ENCODE data around the gene KLHL9. TPM values are rescaled to one million over a fixed set of nuclear protein-coding genes. Genes with fewer than 3 reads are reported as not detected.

The KLHL9 gene
- total and polyA plus RNA-seq, 2 donors (not counting 1 experiment from before 2014, with no cell fraction given), result 4.3 to 17.6 TPM

GRCh38 chr9:21286099-21286498 is 49.1 kb downstream of the KLHL9 start:
- WGBS (ENCODE audit: insufficient coverage), result 100% methylated on average over 1 of the region's 5 CpGs
- Mint-ChIP-seq H3K4me3 (no peak overlapping the region), H3K27ac (no peak overlapping the region), H3K9me3 (ENCODE audit: insufficient read depth) (no peaks in the 10 kb centered on the region), H3K4me1 (no peaks in the 10 kb centered on the region), H3K27me3 (peaks cover 21% of the 10 kb centered on the region)
- Histone ChIP-seq H3K36me3 (replicated peaks in 1 of 2; ENCODE audit: control extremely low read depth in 1 of 2, control insufficient read depth in 1 of 2, extremely low read depth in 1 of 2, insufficient read depth in 2 of 2, low read length in 1 of 2) (no peaks in the 10 kb centered on the region), H3K4me2 (replicated peaks; ENCODE audit: low read depth, low read length, poor library complexity, severe bottlenecking) (no peak overlapping the region), H2AFZ (ENCODE audit: insufficient read depth, low read depth, low read length, poor library complexity, severe bottlenecking) (no peak overlapping the region), H3K27me3 (replicated peaks in 1 of 4; ENCODE audit: control extremely low read depth in 1 of 4, control insufficient read depth in 3 of 4, insufficient read depth in 4 of 4, low read length in 3 of 4) (peaks cover 0 to 9% (median 0%) of the 10 kb centered on the region in 4 experiments), H3K9me3 (ENCODE audit: control extremely low read depth in 1 of 3, control insufficient read depth in 2 of 3, insufficient read depth in 1 of 3, low read length in 2 of 3) (no peaks in the 10 kb centered on the region), H3K4me1 (ENCODE audit: control insufficient read depth in 2 of 2, insufficient read depth in 2 of 2, low read length in 2 of 2) (no peaks in the 10 kb centered on the region), H3K9ac (ENCODE audit: low read length) (no peak overlapping the region), H3K27ac (ENCODE audit: low read length in 2 of 2) (no peak overlapping the region), H4K20me1 (ENCODE audit: control insufficient read depth, insufficient read depth, low read length, poor library complexity, severe bottlenecking) (no peaks in the 10 kb centered on the region), H3K4me3 (ENCODE audit: control extremely low read depth in 1 of 5, extremely low read depth in 1 of 5, insufficient read depth in 1 of 5, low read depth in 2 of 5, low read length in 4 of 5) (no peak overlapping the region), H3K79me2 (ENCODE audit: control insufficient read depth, insufficient read depth, low read length) (no peaks in the 10 kb centered on the region)
- TF ChIP-seq CTCF (IDR thresholded peaks at IDR 0.05), result no peak
- TF ChIP-seq EZH2 (IDR thresholded peaks at IDR 0.05; ENCODE audit: borderline replicate concordance, insufficient read depth, low read depth, low read length, poor library complexity, severe bottlenecking), result no peak
- ATAC-seq (ENCODE audit: low read depth) (no peak), DNase-seq (no peak)
- POLR2A ChIA-PET, result no interaction called here
- CTCF ChIA-PET, result no interaction called here
- intact Hi-C loops (cut with micrococcal nuclease), result no loop called here

GRCh38 chr9:21281275-21281674 is 53.9 kb downstream of the KLHL9 start:
- Mint-ChIP-seq H3K4me3 (no peak overlapping the region), H3K9me3 (ENCODE audit: insufficient read depth) (no peaks in the 10 kb centered on the region), H3K27ac (no peak overlapping the region), H3K27me3 (peaks cover 18% of the 10 kb centered on the region), H3K4me1 (no peaks in the 10 kb centered on the region)
- DNase-seq (no peak), ATAC-seq (ENCODE audit: low read depth) (no peak)
- ChIA-PET CTCF (no interaction called here), POLR2A (no interaction called here)
- H2AFZ ChIP-seq (ENCODE audit: insufficient read depth, low read depth, low read length, poor library complexity, severe bottlenecking), result no peak overlapping the region
- H3K4me3 ChIP-seq (ENCODE audit: control extremely low read depth in 1 of 5, extremely low read depth in 1 of 5, insufficient read depth in 1 of 5, low read depth in 2 of 5, low read length in 4 of 5), result no peak overlapping the region
- H3K4me2 ChIP-seq (replicated peaks; ENCODE audit: low read depth, low read length, poor library complexity, severe bottlenecking), result no peak overlapping the region
- H4K20me1 ChIP-seq (ENCODE audit: control insufficient read depth, insufficient read depth, low read length, poor library complexity, severe bottlenecking), result no peaks in the 10 kb centered on the region
- peaks cover 0 to 12% (median 9%) of the 10 kb centered on the region in 4 experiments for H3K27me3 ChIP-seq (replicated peaks in 1 of 4; ENCODE audit: control extremely low read depth in 1 of 4, control insufficient read depth in 3 of 4, insufficient read depth in 4 of 4, low read length in 3 of 4)
- no peaks in the 10 kb centered on the region for H3K4me1 ChIP-seq (ENCODE audit: control insufficient read depth in 2 of 2, insufficient read depth in 2 of 2, low read length in 2 of 2)
- no peak overlapping the region for H3K27ac ChIP-seq (ENCODE audit: low read length in 2 of 2)
- no peak for TF ChIP-seq CTCF (IDR thresholded peaks at IDR 0.05)
- no peak for TF ChIP-seq EZH2 (IDR thresholded peaks at IDR 0.05; ENCODE audit: borderline replicate concordance, insufficient read depth, low read depth, low read length, poor library complexity, severe bottlenecking)
- intact Hi-C loops (cut with micrococcal nuclease), result no loop called here
- no CpG with 5 or more reads among the region's 2 CpGs for WGBS (ENCODE audit: insufficient coverage)
- no peaks in the 10 kb centered on the region for H3K9me3 ChIP-seq (ENCODE audit: control extremely low read depth in 1 of 3, control insufficient read depth in 2 of 3, insufficient read depth in 1 of 3, low read length in 2 of 3)
- no peaks in the 10 kb centered on the region for H3K36me3 ChIP-seq (replicated peaks in 1 of 2; ENCODE audit: control extremely low read depth in 1 of 2, control insufficient read depth in 1 of 2, extremely low read depth in 1 of 2, insufficient read depth in 2 of 2, low read length in 1 of 2)
- H3K9ac ChIP-seq (ENCODE audit: low read length), result no peak overlapping the region
- H3K79me2 ChIP-seq (ENCODE audit: control insufficient read depth, insufficient read depth, low read length), result no peaks in the 10 kb centered on the region

Other genes starting within 250 kb of the KLHL9 start
- gene IFNW1, start 193.6 kb downstream of the KLHL9 start, total RNA-seq, result not detected in 2 replicates
- not detected in 2 replicates for gene IFNW1, start 193.6 kb downstream of the KLHL9 start, polyA plus RNA-seq
- gene IFNA21, start 168.7 kb downstream of the KLHL9 start, total RNA-seq, result not detected in 2 replicates
- not detected in 2 replicates for gene IFNA21, start 168.7 kb downstream of the KLHL9 start, polyA plus RNA-seq
- gene IFNA4, start 147.8 kb downstream of the KLHL9 start, total RNA-seq, result not detected in 2 replicates
- not detected in 2 replicates for gene IFNA4, start 147.8 kb downstream of the KLHL9 start, polyA plus RNA-seq
- gene IFNA7, start 133.2 kb downstream of the KLHL9 start, total RNA-seq, result not detected in 2 replicates
- gene IFNA7, start 133.2 kb downstream of the KLHL9 start, polyA plus RNA-seq, result not detected in 2 replicates
- not detected in 2 replicates for gene IFNA10, start 128.3 kb downstream of the KLHL9 start, total RNA-seq
- not detected in 2 replicates for gene IFNA10, start 128.3 kb downstream of the KLHL9 start, polyA plus RNA-seq
- not detected in 2 replicates for gene IFNA16, start 118.1 kb downstream of the KLHL9 start, total RNA-seq
- not detected in 2 replicates for gene IFNA16, start 118.1 kb downstream of the KLHL9 start, polyA plus RNA-seq
- gene IFNA17, start 107.2 kb downstream of the KLHL9 start, total RNA-seq, result not detected in 2 replicates
- not detected in 2 replicates for gene IFNA17, start 107.2 kb downstream of the KLHL9 start, polyA plus RNA-seq
- gene IFNA14, start 95.4 kb downstream of the KLHL9 start, total RNA-seq, result not detected in 2 replicates
- gene IFNA14, start 95.4 kb downstream of the KLHL9 start, polyA plus RNA-seq, result not detected in 2 replicates
- not detected in 2 replicates for gene IFNA5, start 30.1 kb downstream of the KLHL9 start, total RNA-seq
- not detected in 2 replicates for gene IFNA5, start 30.1 kb downstream of the KLHL9 start, polyA plus RNA-seq
- not detected in 2 replicates for gene IFNA6, start 15.5 kb upstream of the KLHL9 start, total RNA-seq
- gene IFNA6, start 15.5 kb upstream of the KLHL9 start, polyA plus RNA-seq, result not detected in 2 replicates
- not detected in 2 replicates for gene IFNA13, start 32.7 kb upstream of the KLHL9 start, total RNA-seq
- gene IFNA13, start 32.7 kb upstream of the KLHL9 start, polyA plus RNA-seq, result not detected in 2 replicates
- gene IFNA2, start 50.0 kb upstream of the KLHL9 start, total RNA-seq, result not detected in 2 replicates
- gene IFNA2, start 50.0 kb upstream of the KLHL9 start, polyA plus RNA-seq, result not detected in 2 replicates
- not detected in 2 replicates for gene IFNA8, start 73.7 kb upstream of the KLHL9 start, total RNA-seq
- gene IFNA8, start 73.7 kb upstream of the KLHL9 start, polyA plus RNA-seq, result not detected in 2 replicates
- gene IFNA1, start 105.0 kb upstream of the KLHL9 start, total RNA-seq, result not detected in 2 replicates
- gene IFNA1, start 105.0 kb upstream of the KLHL9 start, polyA plus RNA-seq, result not detected in 2 replicates
- not detected in 2 replicates for gene IFNE, start 146.9 kb upstream of the KLHL9 start, total RNA-seq
- not detected in 2 replicates for gene IFNE, start 146.9 kb upstream of the KLHL9 start, polyA plus RNA-seq

Data from B cell (primary cell).